Activated naive CD8-positive, alpha-beta T cell treated with anti-CD3 and anti-CD28 coated beads, Interleukin-2, amount 10 ng/mL, durations not matched to agents 7 days and 5 days (primary cell): ENCODE measurements around the gene NFAM1. TPM values are rescaled to one million over a fixed set of nuclear protein-coding genes. Genes with fewer than 3 reads are reported as not detected.

Experiments
- ATAC-seq: fragments of 150-1000 bp; cut with Tn5 transposase; one replicate; pipeline ENCODE4 v1.10.0; 2021; ENCODE audit warnings: low read depth, moderate library complexity
- POLR2A ChIA-PET: fragments of 350-600 bp; sonication (Branson Sonifier 250); formaldehyde crosslinking; loops from one replicate; lab custom pipeline; 2021; ENCODE audit warnings: antibody characterized with exemption; lab: Charles Lee
- DNase-seq: peaks from one replicate; pipeline ENCODE4 v3.0.0; 2021
- H3K27ac Mint-ChIP-seq: one replicate; pipeline ENCODE4 v1.8.0; 2022; ENCODE audit warnings: mild to moderate bottlenecking, mixed read lengths
- H3K27me3 Mint-ChIP-seq: one replicate; pipeline ENCODE4 v1.8.0; 2022; ENCODE audit warnings: mild to moderate bottlenecking, moderate library complexity, mixed read lengths
- H3K36me3 Mint-ChIP-seq: one replicate; pipeline ENCODE4 v1.8.0; 2021; ENCODE audit warnings: mild to moderate bottlenecking, mixed read lengths
- H3K4me1 Mint-ChIP-seq: one replicate; pipeline ENCODE4 v1.8.0; 2021; ENCODE audit warnings: mixed read lengths
- H3K4me3 Mint-ChIP-seq: one replicate; pipeline ENCODE4 v1.8.0; 2022; ENCODE audit warnings: mild to moderate bottlenecking, moderate library complexity, mixed read lengths
- H3K9me3 Mint-ChIP-seq: one replicate; pipeline ENCODE4 v1.8.0; 2021; ENCODE audit warnings: mixed read lengths
- total RNA-seq, 2 experiments: library from RNA; stranded (reverse); gene quantifications; one replicate each; pipeline ENCODE4 v1.2.3, GENCODE V29; 2021

NFAM1 gene
- total RNA-seq, 2 experiments from 2014 or later: 0.22 to 0.26 TPM

- no peaks in the 10 kb centered on the region for H3K36me3 Mint-ChIP-seq
- DNase-seq: no peak
- POLR2A ChIA-PET: no interaction called here
- H3K4me1 Mint-ChIP-seq: peaks cover 3% of the 10 kb centered on the region
- no peaks in the 10 kb centered on the region for H3K9me3 Mint-ChIP-seq
- H3K27me3 Mint-ChIP-seq: peaks cover 4% of the 10 kb centered on the region
- ATAC-seq: no peak
- H3K27ac Mint-ChIP-seq: no peak overlapping the region
- H3K4me3 Mint-ChIP-seq: no peak overlapping the region
Observed at GRCh38 chr22:42418811-42419242, 13.4 kb downstream of the NFAM1 start.

- DNase-seq: no peak
- Mint-ChIP-seq H3K9me3 (no peaks in the 10 kb centered on the region), H3K4me1 (peaks cover 3% of the 10 kb centered on the region), H3K4me3 (no peak overlapping the region), H3K27me3 (peaks cover 4% of the 10 kb centered on the region), H3K27ac (no peak overlapping the region), H3K36me3 (no peaks in the 10 kb centered on the region)
- POLR2A ChIA-PET: no interaction called here
- no peak for ATAC-seq
Observed at GRCh38 chr22:42417645-42418305, 14.4 kb downstream of the NFAM1 start.

GRCh38 chr22:42416671-42417230 is 15.5 kb downstream of the NFAM1 start:
- Mint-ChIP-seq H3K27ac (no peak overlapping the region), H3K27me3 (peaks cover 1% of the 10 kb centered on the region), H3K9me3 (no peaks in the 10 kb centered on the region), H3K36me3 (no peaks in the 10 kb centered on the region), H3K4me3 (no peak overlapping the region), H3K4me1 (peaks cover 3% of the 10 kb centered on the region)
- DNase-seq (no peak), ATAC-seq (no peak)
- POLR2A ChIA-PET: no interaction called here

GRCh38 chr22:42414565-42415303 is 17.5 kb downstream of the NFAM1 start:
- POLR2A ChIA-PET: no interaction called here
- ATAC-seq: no peak
- Mint-ChIP-seq H3K36me3 (no peaks in the 10 kb centered on the region), H3K4me3 (no peak overlapping the region), H3K4me1 (no peaks in the 10 kb centered on the region), H3K27me3 (peaks cover 1% of the 10 kb centered on the region), H3K27ac (no peak overlapping the region), H3K9me3 (no peaks in the 10 kb centered on the region)
- no peak for DNase-seq

GRCh38 chr22:42414021-42414420 is 18.2 kb downstream of the NFAM1 start:
- POLR2A ChIA-PET: no interaction called here
- DNase-seq (no peak), ATAC-seq (no peak)
- no peak overlapping the region for H3K4me3 Mint-ChIP-seq
- no peaks in the 10 kb centered on the region for H3K27me3 Mint-ChIP-seq
- no peaks in the 10 kb centered on the region for H3K9me3 Mint-ChIP-seq
- no peaks in the 10 kb centered on the region for H3K36me3 Mint-ChIP-seq
- H3K27ac Mint-ChIP-seq: no peak overlapping the region
- H3K4me1 Mint-ChIP-seq: no peaks in the 10 kb centered on the region

GRCh38 chr22:42412744-42413333 is 19.4 kb downstream of the NFAM1 start:
- no peaks in the 10 kb centered on the region for H3K4me1 Mint-ChIP-seq
- no peak for ATAC-seq
- POLR2A ChIA-PET: no interaction called here
- H3K27me3 Mint-ChIP-seq: no peaks in the 10 kb centered on the region
- no peaks in the 10 kb centered on the region for H3K9me3 Mint-ChIP-seq
- no peak for DNase-seq
- H3K36me3 Mint-ChIP-seq: no peaks in the 10 kb centered on the region
- no peak overlapping the region for H3K27ac Mint-ChIP-seq
- no peak overlapping the region for H3K4me3 Mint-ChIP-seq

- H3K27ac Mint-ChIP-seq: no peak overlapping the region
- no peak overlapping the region for H3K4me3 Mint-ChIP-seq
- no peaks in the 10 kb centered on the region for H3K4me1 Mint-ChIP-seq
- H3K36me3 Mint-ChIP-seq: no peaks in the 10 kb centered on the region
- no peaks in the 10 kb centered on the region for H3K27me3 Mint-ChIP-seq
- no peaks in the 10 kb centered on the region for H3K9me3 Mint-ChIP-seq
- no peak for DNase-seq
- POLR2A ChIA-PET: no interaction called here
- ATAC-seq: no peak
Observed at GRCh38 chr22:42410708-42411107, 21.5 kb downstream of the NFAM1 start.

GRCh38 chr22:42408810-42409529 is 23.2 kb downstream of the NFAM1 start:
- Mint-ChIP-seq H3K36me3 (no peaks in the 10 kb centered on the region), H3K4me1 (no peaks in the 10 kb centered on the region), H3K27ac (no peak overlapping the region), H3K9me3 (no peaks in the 10 kb centered on the region), H3K27me3 (no peaks in the 10 kb centered on the region), H3K4me3 (no peak overlapping the region)
- DNase-seq (no peak), ATAC-seq (no peak)
- POLR2A ChIA-PET: interaction anchor here (1.0 kb wide), 1 partner anchor 13 kb away, joined by 3 read pairs; no protein-coding TSS in a partner anchor

GRCh38 chr22:42408276-42408675 is 23.9 kb downstream of the NFAM1 start:
- no peak for ATAC-seq
- no peaks in the 10 kb centered on the region for H3K9me3 Mint-ChIP-seq
- no peak overlapping the region for H3K4me3 Mint-ChIP-seq
- DNase-seq: no peak
- no peak overlapping the region for H3K27ac Mint-ChIP-seq
- POLR2A ChIA-PET: interaction anchor here (0.7 to 1.0 kb wide), 2 partner anchors 12 to 24 kb away, joined by 3 to 4 read pairs; no protein-coding TSS in a partner anchor
- H3K27me3 Mint-ChIP-seq: no peaks in the 10 kb centered on the region
- no peaks in the 10 kb centered on the region for H3K36me3 Mint-ChIP-seq
- no peaks in the 10 kb centered on the region for H3K4me1 Mint-ChIP-seq

GRCh38 chr22:42404266-42404665 is 27.9 kb downstream of the NFAM1 start:
- Mint-ChIP-seq H3K27ac (no peak overlapping the region), H3K4me3 (no peak overlapping the region)
- POLR2A ChIA-PET: no interaction called here

GRCh38 chr22:42401535-42402334 is 30.5 kb downstream of the NFAM1 start:
- DNase-seq (no peak), ATAC-seq (no peak)
- Mint-ChIP-seq H3K27ac (no peak overlapping the region), H3K36me3 (no peaks in the 10 kb centered on the region), H3K4me3 (no peak overlapping the region), H3K4me1 (peaks cover 2% of the 10 kb centered on the region), H3K9me3 (no peaks in the 10 kb centered on the region), H3K27me3 (peaks cover 2% of the 10 kb centered on the region)
- POLR2A ChIA-PET: no interaction called here

More at GRCh38 chr22:42404266-42404665, 27.9 kb downstream of the NFAM1 start:
- ATAC-seq: no peak
- no peaks in the 10 kb centered on the region for H3K4me1 Mint-ChIP-seq
- no peaks in the 10 kb centered on the region for H3K36me3 Mint-ChIP-seq
- DNase-seq: no peak
- H3K9me3 Mint-ChIP-seq: no peaks in the 10 kb centered on the region
- H3K27me3 Mint-ChIP-seq: peaks cover 2% of the 10 kb centered on the region

GRCh38 chr22:42400811-42401534 is 31.2 kb downstream of the NFAM1 start:
- H3K27me3 Mint-ChIP-seq: peaks cover 2% of the 10 kb centered on the region
- no peaks in the 10 kb centered on the region for H3K9me3 Mint-ChIP-seq
- ATAC-seq (no peak), DNase-seq (no peak)
- no peak overlapping the region for H3K27ac Mint-ChIP-seq
- no peaks in the 10 kb centered on the region for H3K36me3 Mint-ChIP-seq
- POLR2A ChIA-PET: no interaction called here
- H3K4me1 Mint-ChIP-seq: peaks cover 3% of the 10 kb centered on the region
- no peak overlapping the region for H3K4me3 Mint-ChIP-seq
